H1 (cell line): Measurements from ENCODE around the gene PKP1. TPM values are rescaled to one million over a fixed set of nuclear protein-coding genes. Genes with fewer than 3 reads are reported as not detected.

Source experiments
- CTCF ChIA-PET: fragments of 300-600 bp; sonication (Branson Sonifier 250); formaldehyde crosslinking; loops from one replicate; lab custom pipeline; 2021; ENCODE audit not compliant: partially characterized antibody; lab: Charles Lee
- POLR2A ChIA-PET: fragments of 300-600 bp; sonication (Branson Sonifier 250); formaldehyde crosslinking; loops from one replicate; lab custom pipeline; 2021; ENCODE audit warnings: inconsistent platforms; ENCODE audit not compliant: partially characterized antibody; lab: Charles Lee
- DNase-seq, 2 experiments: peaks; one replicate each; pipeline versions ENCODE4 v3.0.0 to v3.0.0-alpha.2; 2010 to 2022; ENCODE audit warnings: low spot score in 2 of 2, low read depth in 1 of 2, mixed read lengths in 1 of 2
- FAIRE-seq: peaks from 2 replicates; lab custom pipeline; 2011; peaks lifted over from hg19 to GRCh38; lab: Jason Lieb, UNC
- H2AFZ ChIP-seq: 2 replicates; pipeline ENCODE4 v1.8.1; 2012; ENCODE audit warnings: low read length, inconsistent platforms
- H2AK5ac ChIP-seq: 2 replicates; pipeline ENCODE4 v1.6.1; 2013; ENCODE audit warnings: low read depth, low read length
- H2BK120ac ChIP-seq: replicated peaks from 2 replicates; pipeline ENCODE3; 2013; ENCODE audit warnings: low read depth, low read length, inconsistent platforms
- H2BK12ac ChIP-seq: 2 replicates; pipeline ENCODE4 v1.6.1; 2013; ENCODE audit warnings: low read depth, low read length
- H2BK15ac ChIP-seq: 2 replicates; pipeline ENCODE4 v1.6.1; 2013; ENCODE audit warnings: low read length
- H2BK20ac ChIP-seq: 2 replicates; pipeline ENCODE4 v1.6.1; 2013; ENCODE audit warnings: low read length
- H2BK5ac ChIP-seq: 2 replicates; pipeline ENCODE4 v1.6.1; 2013; ENCODE audit warnings: low read depth, low read length
- H3K14ac ChIP-seq: 2 replicates; pipeline ENCODE4 v1.6.1; 2013; ENCODE audit warnings: inconsistent platforms; ENCODE audit not compliant: insufficient read length
- H3K18ac ChIP-seq: 2 replicates; pipeline ENCODE4 v1.6.1; 2013; ENCODE audit warnings: low read length; ENCODE audit errors: extremely low read depth
- H3K23ac ChIP-seq: 2 replicates; pipeline ENCODE4 v1.6.1; 2013; ENCODE audit warnings: inconsistent platforms; ENCODE audit not compliant: insufficient read length
- H3K23me2 ChIP-seq: 2 replicates; pipeline ENCODE4 v1.6.1; 2013; ENCODE audit warnings: low read depth, low read length
- H3K27ac ChIP-seq: 2 replicates; pipeline ENCODE4 v1.6.1; 2011; ENCODE audit warnings: low read depth, low read length, inconsistent platforms
- H3K27me3 ChIP-seq, 4 experiments: replicated peaks in 1 of 4; 1 replicate in 1 of 4; 2 replicates in 3 of 4; pipeline versions ENCODE4 v1.6.1 to v1.8.1; 2011 to 2013; ENCODE audit warnings: low read length in 3 of 4, mild to moderate bottlenecking in 3 of 4, inconsistent platforms in 2 of 4, mixed read lengths in 2 of 4, moderate library complexity in 1 of 4; ENCODE audit not compliant: control insufficient read depth in 3 of 4, insufficient read depth in 3 of 4; ENCODE audit errors: extremely low read depth in 1 of 4
- H3K36me3 ChIP-seq, 4 experiments: 2 replicates each; pipeline versions ENCODE4 v1.6.1 to v1.8.1; 2011 to 2013; ENCODE audit warnings: mild to moderate bottlenecking in 4 of 4, low read length in 3 of 4, moderate library complexity in 2 of 4, control low read depth in 1 of 4, inconsistent platforms in 1 of 4; ENCODE audit not compliant: insufficient read depth in 4 of 4, control insufficient read depth in 2 of 4
- H3K4ac ChIP-seq: replicated peaks from 2 replicates; pipeline ENCODE3; 2013; ENCODE audit warnings: low read length, low read depth, mixed read lengths, inconsistent platforms; ENCODE audit not compliant: insufficient read length
- H3K4me1 ChIP-seq, 4 experiments: replicated peaks in 1 of 4; 1 replicate in 1 of 4; 2 replicates in 3 of 4; pipeline versions ENCODE4 v1.6.1 to v1.8.1; 2011 to 2013; ENCODE audit warnings: low read length in 3 of 4, inconsistent platforms in 2 of 4, mixed read lengths in 1 of 4; ENCODE audit not compliant: insufficient read depth in 4 of 4, control insufficient read depth in 3 of 4
- H3K4me2 ChIP-seq, 2 experiments: 2 replicates each; pipeline versions ENCODE4 v1.6.1 to v1.8.1; 2011 to 2013; ENCODE audit warnings: low read depth in 2 of 2, low read length in 2 of 2, control low read depth in 1 of 2, inconsistent platforms in 1 of 2, mild to moderate bottlenecking in 1 of 2; ENCODE audit not compliant: insufficient read depth in 1 of 2
- H3K4me3 ChIP-seq, 4 experiments: fragments of 200-600, 300-600 bp in 1 of 4; sonication (generic), shearing (Covaris generic), sonication (Bioruptor Twin) in 1 of 4; 2 replicates each; pipeline versions ENCODE4 v1.5.1 to v1.8.1; 2011 to 2016; ENCODE audit warnings: low read length in 4 of 4, low read depth in 3 of 4, control low read depth in 2 of 4, inconsistent platforms in 2 of 4, mild to moderate bottlenecking in 2 of 4, mixed read lengths in 1 of 4, moderate library complexity in 1 of 4; ENCODE audit not compliant: insufficient read depth in 2 of 4; ENCODE audit errors: extremely low read depth in 1 of 4
- H3K56ac ChIP-seq: replicated peaks from 2 replicates; pipeline ENCODE3; 2013; ENCODE audit warnings: low read depth, mild to moderate bottlenecking, mixed read lengths, low read length, inconsistent platforms; ENCODE audit not compliant: insufficient read length
- H3K79me1 ChIP-seq: 2 replicates; pipeline ENCODE4 v1.6.1; 2013; ENCODE audit warnings: low read depth, low read length, control low read depth
- H3K79me2 ChIP-seq, 2 experiments: 2 replicates each; pipeline versions ENCODE4 v1.6.1 to v1.8.1; 2012 to 2013; ENCODE audit warnings: low read length in 2 of 2, mild to moderate bottlenecking in 2 of 2, inconsistent platforms in 1 of 2; ENCODE audit not compliant: insufficient read depth in 2 of 2, control insufficient read depth in 1 of 2
- H3K9ac ChIP-seq, 4 experiments: replicated peaks in 1 of 4; 1 replicate in 1 of 4; 2 replicates in 3 of 4; pipeline versions ENCODE4 v1.6.1 to v1.8.1; 2011 to 2013; ENCODE audit warnings: low read depth in 3 of 4, low read length in 3 of 4, control low read depth in 2 of 4, mild to moderate bottlenecking in 2 of 4, moderate library complexity in 2 of 4, inconsistent platforms in 1 of 4; ENCODE audit errors: extremely low read depth in 1 of 4
- H3K9me3 ChIP-seq, 2 experiments: 2 replicates each; pipeline versions ENCODE4 v1.6.1 to v1.8.1; 2012 to 2013; ENCODE audit warnings: mild to moderate bottlenecking in 2 of 2, moderate library complexity in 2 of 2, control low read depth in 1 of 2, inconsistent platforms in 1 of 2, low read depth in 1 of 2, low read length in 1 of 2, mixed read lengths in 1 of 2; ENCODE audit not compliant: insufficient read depth in 2 of 2
- H4K20me1 ChIP-seq, 2 experiments: replicated peaks in 1 of 2; 2 replicates each; pipeline versions ENCODE3 to v1.8.1; 2011 to 2013; ENCODE audit warnings: inconsistent platforms in 2 of 2, low read length in 2 of 2, mild to moderate bottlenecking in 1 of 2; ENCODE audit not compliant: insufficient read depth in 2 of 2, control insufficient read depth in 1 of 2
- H4K5ac ChIP-seq: 2 replicates; pipeline ENCODE4 v1.6.1; 2013; ENCODE audit warnings: low read length, low read depth, mixed read lengths, inconsistent platforms; ENCODE audit not compliant: insufficient read length
- H4K8ac ChIP-seq: 2 replicates; pipeline ENCODE4 v1.8.0; 2013; ENCODE audit warnings: mild to moderate bottlenecking, moderate library complexity, low read length, inconsistent platforms; ENCODE audit not compliant: insufficient read depth; ENCODE audit errors: extremely low read depth
- H4K91ac ChIP-seq: replicated peaks from 2 replicates; pipeline ENCODE3; 2013; ENCODE audit warnings: low read length, mixed read lengths, inconsistent platforms; ENCODE audit not compliant: insufficient read length
- BACH1 ChIP-seq: IDR thresholded peaks from 2 replicates; pipeline ENCODE4 v1.6.1; 2012; ENCODE audit warnings: low read length, improper control_type of control experiment
- CBX8 ChIP-seq: fragments of 300-800, 300-1000 bp; sonication (generic); IDR thresholded peaks from 2 replicates; pipeline ENCODE4 v1.7.1; 2016; ENCODE audit warnings: low read depth, low read length, borderline replicate concordance
- JUND ChIP-seq: IDR thresholded peaks from 2 replicates; pipeline ENCODE4 v1.6.1; 2011; ENCODE audit warnings: mild to moderate bottlenecking, improper control_type of control experiment, low read length
- SP1 ChIP-seq: IDR thresholded peaks from 2 replicates; pipeline ENCODE4 v1.6.1; 2011; ENCODE audit warnings: low read depth, low read length
- WGBS, 2 experiments: shearing (Covaris generic) in 1 of 2; methylation state at CpG; one replicate each; pipeline versions ENCODE4 v1.1.6 to v1.1.7; 2013 to 2015; ENCODE audit warnings: low lambda C conversion rate in 2 of 2, mixed read lengths in 2 of 2, inconsistent platforms in 1 of 2, low coverage in 1 of 2, missing lambda C conversion rate in 1 of 2; ENCODE audit not compliant: insufficient replicate concordance in 2 of 2, insufficient coverage in 1 of 2, insufficient read length in 1 of 2; ENCODE audit errors: extremely low coverage in 1 of 2, missing lambda C conversion rate in 1 of 2; 5-methylcytosine and 5-hydroxymethylcytosine counted together
- polyA plus RNA-seq, 7 experiments: library from polyadenylated mRNA; depleted of rRNA in 3 of 7; stranded (reverse) in 5 of 7; unstranded in 2 of 7; fragments of >200 nt in 5 of 7; fragments of 200-250 nt in 2 of 7; gene quantifications; 1 replicate in 5 of 7; 2 replicates in 1 of 7; 4 replicates in 1 of 7; pipeline versions ENCODE4 v1.2.1 to v1.2.3, GENCODE V29; 2011 to 2013; ENCODE audit warnings: missing spikeins in 2 of 7, mixed read lengths in 2 of 7
- total RNA-seq: library from RNA; stranded (reverse); fragmentation: NEBNext Ultra II Directional; extraction: Animal tissue kit (Norgen Biotek cat#: 25700); gene quantifications from 2 replicates; pipeline ENCODE4 v1.2.1, GENCODE V29; 2021

Gene PKP1
- total and polyA plus RNA-seq, 2 of the 8 experiments (the other 6 are each of a cell fraction or from before 2014, with no cell fraction given): 0.21 to 0.95 TPM

GRCh38 chr1:201250326-201251011 is 32.8 kb upstream of the PKP1 start:
- Histone ChIP-seq H3K36me3 (no peaks in the 10 kb centered on the region), H2AFZ (no peak overlapping the region), H2BK5ac (no peak overlapping the region), H2BK20ac (no peak overlapping the region), H4K91ac (no peak overlapping the region), H3K27me3 (no peaks in the 10 kb centered on the region), H3K9me3 (no peaks in the 10 kb centered on the region), H3K4me1 (no peaks in the 10 kb centered on the region), H3K9ac (no peak overlapping the region), H2BK120ac (no peak overlapping the region), H2AK5ac (no peak overlapping the region), H3K79me2 (no peaks in the 10 kb centered on the region), H3K56ac (no peak overlapping the region), H3K27ac (no peak overlapping the region), H4K5ac (no peak overlapping the region), H3K14ac (no peak overlapping the region), H4K20me1 (no peaks in the 10 kb centered on the region), H3K23me2 (no peaks in the 10 kb centered on the region), H2BK15ac (no peak overlapping the region), H3K23ac (no peak overlapping the region), H4K8ac (no peak overlapping the region), H3K4me3 (no peak overlapping the region), H3K18ac (no peak overlapping the region), H3K4me2 (no peak overlapping the region), H3K4ac (no peak overlapping the region), H2BK12ac (no peak overlapping the region), H3K79me1 (no peaks in the 10 kb centered on the region)
- FAIRE-seq (no peak), DNase-seq (peak in 1 of 2 experiments; percentile 38)
- POLR2A ChIA-PET: interaction anchor here (0.8 kb wide), 1 partner anchor 126 kb away, joined by 3 read pairs; no protein-coding TSS in a partner anchor
- CTCF ChIA-PET: interaction anchor here (1.0 to 6.5 kb wide), 8 partner anchors 9 to 135 kb away, joined by 3 to 275 read pairs (median 5); no protein-coding TSS in a partner anchor
- WGBS, 2 experiments: 91% methylated on average over 9 of the region's 10 CpGs; no CpG with 5 or more reads in 1 of the 2 experiments
- TF ChIP-seq CBX8 (no peak), JUND (no peak), SP1 (no peak), BACH1 (no peak)
